Pons (tissue), 1 donor: ENCODE measurements around the gene SLC7A6OS.

ENCODE experiments used
- DNase-seq: peaks from one replicate; pipeline ENCODE4 v3.0.0-alpha.2; 2016; ENCODE audit warnings: low spot score

The SLC7A6OS gene

DNA sequence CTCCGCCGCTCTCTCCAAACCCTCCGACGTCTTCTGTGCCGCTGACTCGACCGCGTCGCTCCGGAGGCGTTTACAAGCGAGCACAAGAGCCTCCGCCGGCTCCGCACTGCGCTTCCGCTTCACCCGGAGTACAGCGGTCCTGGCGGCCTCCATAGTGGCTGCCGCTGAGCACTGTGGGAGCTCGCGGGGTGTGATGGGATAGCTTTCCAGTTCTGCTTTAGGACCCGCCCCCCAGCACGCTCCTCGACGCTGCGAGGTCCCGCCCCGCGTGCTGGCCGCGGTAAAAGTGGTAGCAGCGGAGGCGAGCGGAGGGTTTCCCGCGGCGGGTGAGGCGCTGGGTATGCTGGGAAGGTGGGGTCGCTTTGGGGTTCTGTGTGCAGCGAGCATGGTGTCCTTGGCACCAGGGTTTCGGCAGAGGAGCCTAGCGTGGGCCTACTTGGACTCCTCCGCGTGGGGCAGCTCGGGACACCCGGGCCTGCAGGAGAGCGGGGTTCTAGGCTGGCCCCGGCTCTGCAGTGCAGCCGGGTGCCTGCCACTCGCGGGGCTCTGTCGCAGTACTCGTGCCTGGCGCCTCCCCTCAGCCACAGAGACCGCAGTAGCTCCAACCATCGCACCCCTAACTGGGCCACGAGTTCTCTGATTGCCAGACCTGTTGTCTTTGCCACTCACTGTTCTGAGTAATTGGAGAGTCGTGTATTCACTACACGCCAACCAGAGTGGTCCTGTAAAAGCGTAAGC is at the start of gene SLC7A6OS, which contains the start of gene PRMT7:
Gene SLC7A6OS (minus strand): TSS at position 173 of the 738 bp plus-strand sequence. CDS start 20 bp downstream, at position 153.
Gene PRMT7 (plus strand): TSS at position 246 of the 738 bp plus-strand sequence. CDS start 4,961 bp downstream, outside the sequence.
- DNase-seq, result peak; percentile 86

- DNase-seq, result no peak
Measured at GRCh38 chr16:68359398-68360191, 48.8 kb upstream of the SLC7A6OS start.

GRCh38 chr16:68358951-68359350 is 48.2 kb upstream of the SLC7A6OS start:
- no peak for DNase-seq

- no peak for DNase-seq
Measured at GRCh38 chr16:68357923-68358322, 47.2 kb upstream of the SLC7A6OS start.

DNA sequence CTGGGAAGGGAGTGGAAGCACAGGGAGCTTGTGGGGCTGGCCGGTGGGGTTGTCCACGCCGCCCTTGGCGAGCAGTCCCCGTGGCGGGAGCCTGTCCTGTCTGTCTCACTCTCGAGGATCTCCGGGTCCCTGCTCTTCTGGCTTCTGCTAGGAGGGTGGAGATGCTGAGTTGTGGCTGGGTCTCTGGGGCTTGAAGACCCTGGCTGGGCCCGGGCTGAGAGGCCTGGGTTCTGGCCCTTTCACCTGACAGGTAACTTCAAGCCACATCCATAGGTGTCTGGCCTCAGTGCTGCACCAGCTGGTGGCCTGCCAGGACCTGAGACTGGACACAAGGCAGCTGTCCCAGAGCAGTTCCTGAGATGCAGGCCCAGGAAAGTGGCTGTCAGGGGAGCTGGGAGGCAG is 46.8 kb upstream of the SLC7A6OS start:
- DNase-seq, result no peak

GRCh38 chr16:68356919-68357286 is 46.2 kb upstream of the SLC7A6OS start:
- no peak for DNase-seq

DNA sequence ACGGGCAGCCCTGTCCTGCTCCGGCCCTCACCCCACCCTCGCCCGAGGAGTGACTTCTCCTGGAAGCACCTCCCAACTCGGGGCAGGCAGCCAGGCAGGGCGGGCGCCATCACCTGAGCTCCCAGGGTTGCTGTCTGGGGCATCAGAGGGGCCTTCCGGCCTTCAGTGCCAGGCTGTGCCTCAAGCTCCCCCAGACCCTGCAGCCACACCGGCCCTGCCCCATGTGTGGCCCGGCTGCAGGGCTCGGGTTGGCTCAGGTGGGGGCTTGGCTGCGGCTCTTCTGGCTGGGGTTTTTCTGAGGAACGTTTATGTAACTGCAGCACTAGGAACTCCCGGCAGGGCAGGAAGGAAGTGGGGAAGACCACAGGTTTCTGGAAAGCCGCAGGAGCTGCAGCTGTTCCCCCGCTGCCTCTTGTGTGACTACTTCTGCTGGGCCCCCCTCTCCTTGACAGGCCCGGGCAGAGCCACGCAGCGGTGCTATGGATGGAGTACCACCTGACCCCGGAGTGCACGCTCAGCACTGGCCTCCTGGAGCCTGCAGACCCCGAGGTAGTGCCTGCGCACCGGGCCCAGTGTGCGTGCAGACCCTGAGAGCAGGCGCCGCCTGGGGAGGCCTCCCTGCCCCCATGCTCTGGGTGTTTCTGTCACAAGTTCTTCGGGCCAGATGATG is 45.6 kb upstream of the SLC7A6OS start:
- peak; percentile 38 for DNase-seq

- DNase-seq, result no peak
Measured at GRCh38 chr16:68355447-68356248, 44.9 kb upstream of the SLC7A6OS start.

GRCh38 chr16:68354816-68355215 is 44.1 kb upstream of the SLC7A6OS start:
- DNase-seq, result no peak

- DNase-seq, result no peak
Measured at GRCh38 chr16:68353366-68353765, 42.6 kb upstream of the SLC7A6OS start.

- DNase-seq, result no peak
Measured at GRCh38 chr16:68351991-68352431, 41.3 kb upstream of the SLC7A6OS start.

GRCh38 chr16:68351463-68351862 is 40.7 kb upstream of the SLC7A6OS start:
- no peak for DNase-seq

- no peak for DNase-seq
Measured at GRCh38 chr16:68350813-68351350, 40.1 kb upstream of the SLC7A6OS start.

- DNase-seq, result no peak
Measured at GRCh38 chr16:68349838-68350410, 39.2 kb upstream of the SLC7A6OS start.

GRCh38 chr16:68348639-68349445 is 38.1 kb upstream of the SLC7A6OS start:
- no peak for DNase-seq

DNA sequence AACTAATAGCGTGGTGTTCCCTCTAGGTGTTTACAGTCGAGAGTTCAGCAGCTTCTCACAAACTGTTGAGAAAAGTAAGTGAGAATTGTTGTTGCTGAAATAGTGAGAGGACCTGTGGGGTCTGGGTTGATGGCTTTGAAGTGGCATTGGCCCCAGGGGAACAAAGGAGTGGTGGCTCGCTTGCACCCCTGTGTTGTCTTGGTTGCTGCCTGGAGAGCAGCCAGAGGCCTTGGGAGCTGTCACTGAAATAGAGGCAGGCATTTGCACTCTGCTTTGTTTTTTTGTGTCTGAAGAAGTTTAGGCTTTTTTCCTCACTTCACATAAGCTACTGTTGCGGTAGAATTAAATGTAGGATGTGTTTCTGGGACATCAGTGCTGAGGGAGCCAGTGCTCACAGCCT is 36.9 kb upstream of the SLC7A6OS start:
- no peak for DNase-seq

DNA sequence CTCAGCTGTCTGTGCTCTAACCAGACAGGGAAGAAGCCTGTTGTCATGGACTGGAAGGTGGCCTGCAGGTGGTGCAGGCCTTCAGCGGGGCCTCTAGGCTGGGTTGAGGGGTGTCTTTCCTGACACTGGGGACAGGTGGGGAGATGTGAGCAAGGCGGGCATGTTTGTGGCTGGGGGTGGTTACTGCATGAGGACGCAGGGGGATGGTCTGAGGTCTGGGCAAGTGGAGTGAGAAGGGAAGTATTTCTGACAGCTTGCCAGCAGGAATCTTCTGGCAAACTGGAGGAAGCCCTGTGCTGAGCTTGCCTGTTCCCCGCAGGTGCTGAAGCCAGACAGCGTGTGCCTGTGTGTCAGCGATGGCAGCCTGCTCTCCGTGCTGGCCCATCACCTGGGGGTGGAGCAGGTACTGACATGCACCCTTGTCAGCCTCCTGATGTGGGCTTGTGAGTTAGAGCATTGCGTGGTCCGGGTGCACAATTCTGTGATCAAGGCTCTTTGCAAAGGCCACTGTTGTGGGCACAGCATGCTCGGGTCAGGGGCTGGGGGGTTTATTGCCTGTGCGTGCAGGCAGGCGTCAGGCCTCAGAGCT is 36.2 kb upstream of the SLC7A6OS start:
- no peak for DNase-seq

GRCh38 chr16:68345958-68346635 is 35.4 kb upstream of the SLC7A6OS start:
- no peak for DNase-seq

- DNase-seq, result no peak
Measured at GRCh38 chr16:68345351-68345810, 34.6 kb upstream of the SLC7A6OS start.
